ENCODE measurements around the gene TRIO. TPM values are rescaled to one million over a fixed set of nuclear protein-coding genes. Genes with fewer than 3 reads are reported as not detected.

Gene TRIO
- polyA plus RNA-seq, 1 donor (not counting 4 experiments of a cell fraction or from before 2014, with no cell fraction given) = 57.2 TPM

DNA sequence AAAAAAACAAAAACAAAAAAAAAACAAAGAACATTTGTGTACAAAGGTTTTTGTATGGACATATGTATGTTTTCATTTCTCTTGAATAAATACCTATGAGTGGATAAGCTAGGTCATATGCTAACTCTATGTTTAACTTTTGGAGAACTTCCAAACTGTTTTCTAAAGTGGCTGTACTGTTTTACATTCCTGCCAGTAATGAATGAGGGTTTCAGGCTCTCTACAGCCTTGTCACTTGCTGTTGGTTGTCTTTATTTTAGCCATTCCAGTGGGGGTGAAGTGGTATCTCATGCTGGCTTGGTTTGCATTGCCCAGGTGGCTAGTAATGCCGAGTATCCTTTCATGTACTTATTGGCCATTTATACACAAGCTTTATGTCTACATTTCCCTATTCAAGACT, 9.1 kb upstream of the TRIO start:
- DNase-seq (ENCODE audit: low read depth, low spot score) (no peak), FAIRE-seq (peak; percentile 23)
- H3K9me3 ChIP-seq (ENCODE audit: control insufficient read depth, low read depth, low read length) = no peaks in the 10 kb centered on the region
- H4K20me1 ChIP-seq (ENCODE audit: control insufficient read depth, extremely low read depth, insufficient read depth, low read length) = no peaks in the 10 kb centered on the region
- H2AFZ ChIP-seq (ENCODE audit: control insufficient read depth, low read length) = no peak overlapping the region
- no peaks in the 10 kb centered on the region for H3K9me1 ChIP-seq (ENCODE audit: control insufficient read depth, extremely low read depth, insufficient read depth, low read length)
- dilution Hi-C loops (cut with MboI; ENCODE audit: extremely low pct_ligation_motif_present, low sequenced_read_pairs) = no loop called here
- no peaks in the 10 kb centered on the region for H3K36me3 ChIP-seq (ENCODE audit: control insufficient read depth in 2 of 2, extremely low read depth in 1 of 2, insufficient read depth in 2 of 2, low read length in 2 of 2)
- H3K27ac ChIP-seq (ENCODE audit: control insufficient read depth, insufficient read depth, low read length) = no peak overlapping the region
- no peaks in the 10 kb centered on the region for H3K4me1 ChIP-seq (ENCODE audit: control insufficient read depth, extremely low read depth, insufficient read depth, low read length)
- no peak overlapping the region for H3K4me3 ChIP-seq (ENCODE audit: control insufficient read depth in 2 of 3, extremely low read depth in 1 of 3, insufficient read depth in 2 of 3, low read depth in 1 of 3, low read length in 3 of 3)
- H3K27me3 ChIP-seq (ENCODE audit: control insufficient read depth, extremely low read depth, insufficient read depth, low read length) = no peaks in the 10 kb centered on the region
- H3K79me2 ChIP-seq (ENCODE audit: control insufficient read depth, insufficient read depth, low read length) = no peaks in the 10 kb centered on the region
- TF ChIP-seq EZH2 (IDR thresholded peaks at IDR 0.05; ENCODE audit: low read length) = no peak
- TF ChIP-seq, protein P1, sequence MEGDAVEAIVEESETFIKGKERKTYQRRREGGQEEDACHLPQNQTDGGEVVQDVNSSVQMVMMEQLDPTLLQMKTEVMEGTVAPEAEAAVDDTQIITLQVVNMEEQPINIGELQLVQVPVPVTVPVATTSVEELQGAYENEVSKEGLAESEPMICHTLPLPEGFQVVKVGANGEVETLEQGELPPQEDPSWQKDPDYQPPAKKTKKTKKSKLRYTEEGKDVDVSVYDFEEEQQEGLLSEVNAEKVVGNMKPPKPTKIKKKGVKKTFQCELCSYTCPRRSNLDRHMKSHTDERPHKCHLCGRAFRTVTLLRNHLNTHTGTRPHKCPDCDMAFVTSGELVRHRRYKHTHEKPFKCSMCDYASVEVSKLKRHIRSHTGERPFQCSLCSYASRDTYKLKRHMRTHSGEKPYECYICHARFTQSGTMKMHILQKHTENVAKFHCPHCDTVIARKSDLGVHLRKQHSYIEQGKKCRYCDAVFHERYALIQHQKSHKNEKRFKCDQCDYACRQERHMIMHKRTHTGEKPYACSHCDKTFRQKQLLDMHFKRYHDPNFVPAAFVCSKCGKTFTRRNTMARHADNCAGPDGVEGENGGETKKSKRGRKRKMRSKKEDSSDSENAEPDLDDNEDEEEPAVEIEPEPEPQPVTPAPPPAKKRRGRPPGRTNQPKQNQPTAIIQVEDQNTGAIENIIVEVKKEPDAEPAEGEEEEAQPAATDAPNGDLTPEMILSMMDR (optimal IDR thresholded peaks at IDR 0.05 in 1 of 3, IDR thresholded peaks at IDR 0.05 in 1 of 3, conservative IDR thresholded peaks at IDR 0.05 in 1 of 3; ENCODE audit: extremely low read depth in 1 of 3, insufficient read depth in 2 of 3, low read length in 3 of 3) = no peak
- H3K9ac ChIP-seq (ENCODE audit: control insufficient read depth, extremely low read depth, insufficient read depth, low read length) = no peak overlapping the region
- no peak overlapping the region for H3K4me2 ChIP-seq (ENCODE audit: control insufficient read depth, extremely low read depth, insufficient read depth, low read depth, low read length)

DNA sequence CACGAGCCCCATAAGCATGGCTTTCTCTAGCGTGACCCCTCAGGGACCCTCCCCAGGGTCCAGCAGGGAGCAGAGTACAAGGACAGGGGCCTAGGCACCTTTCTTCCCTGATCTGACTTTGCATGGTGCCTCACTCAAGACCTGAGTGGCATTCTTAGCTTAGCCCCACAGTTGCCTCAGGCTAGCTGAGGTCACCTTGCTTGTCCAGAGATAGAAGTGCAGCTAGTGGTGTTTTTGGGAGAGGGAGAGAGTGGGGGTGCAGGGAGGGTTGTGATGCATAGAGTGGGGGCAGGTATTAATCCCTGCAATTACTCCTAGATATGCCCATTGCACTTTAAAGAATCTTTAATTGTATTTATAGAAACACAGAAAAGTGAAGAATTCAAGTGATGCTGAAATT, 8.4 kb upstream of the TRIO start:
- FAIRE-seq (no peak), DNase-seq (ENCODE audit: low read depth, low spot score) (no peak)
- TF ChIP-seq, protein P1 (optimal IDR thresholded peaks at IDR 0.05 in 1 of 3, IDR thresholded peaks at IDR 0.05 in 1 of 3, conservative IDR thresholded peaks at IDR 0.05 in 1 of 3; ENCODE audit: extremely low read depth in 1 of 3, insufficient read depth in 2 of 3, low read length in 3 of 3) = no peak
- no peak for TF ChIP-seq EZH2 (IDR thresholded peaks at IDR 0.05; ENCODE audit: low read length)
- H3K36me3 ChIP-seq (ENCODE audit: control insufficient read depth in 2 of 2, extremely low read depth in 1 of 2, insufficient read depth in 2 of 2, low read length in 2 of 2) = no peaks in the 10 kb centered on the region
- no peak overlapping the region for H3K4me2 ChIP-seq (ENCODE audit: control insufficient read depth, extremely low read depth, insufficient read depth, low read depth, low read length)
- no peaks in the 10 kb centered on the region for H3K27me3 ChIP-seq (ENCODE audit: control insufficient read depth, extremely low read depth, insufficient read depth, low read length)
- no peak overlapping the region for H3K4me3 ChIP-seq (ENCODE audit: control insufficient read depth in 2 of 3, extremely low read depth in 1 of 3, insufficient read depth in 2 of 3, low read depth in 1 of 3, low read length in 3 of 3)
- H3K9me1 ChIP-seq (ENCODE audit: control insufficient read depth, extremely low read depth, insufficient read depth, low read length) = no peaks in the 10 kb centered on the region
- H2AFZ ChIP-seq (ENCODE audit: control insufficient read depth, low read length) = no peak overlapping the region
- dilution Hi-C loops (cut with MboI; ENCODE audit: extremely low pct_ligation_motif_present, low sequenced_read_pairs) = no loop called here
- H3K4me1 ChIP-seq (ENCODE audit: control insufficient read depth, extremely low read depth, insufficient read depth, low read length) = no peaks in the 10 kb centered on the region
- H3K9me3 ChIP-seq (ENCODE audit: control insufficient read depth, low read depth, low read length) = no peaks in the 10 kb centered on the region
- H3K9ac ChIP-seq (ENCODE audit: control insufficient read depth, extremely low read depth, insufficient read depth, low read length) = no peak overlapping the region
- H3K79me2 ChIP-seq (ENCODE audit: control insufficient read depth, insufficient read depth, low read length) = no peaks in the 10 kb centered on the region
- no peak overlapping the region for H3K27ac ChIP-seq (ENCODE audit: control insufficient read depth, insufficient read depth, low read length)
- no peaks in the 10 kb centered on the region for H4K20me1 ChIP-seq (ENCODE audit: control insufficient read depth, extremely low read depth, insufficient read depth, low read length)

Data from keratinocyte (primary cell).